Mesothelial cell of epicardium (in vitro differentiated cells): ENCODE data around the gene MAMDC2. TPM values are rescaled to one million over a fixed set of nuclear protein-coding genes. Genes with fewer than 3 reads are reported as not detected.

ENCODE experiments used
- DNase-seq, 2 experiments: peaks; one replicate each; pipeline ENCODE4 v3.0.0; 2021; ENCODE audit warnings: low spot score in 2 of 2; ENCODE audit not compliant: unreplicated experiment in 2 of 2
- H3K27ac Mint-ChIP-seq: 2 replicates; pipeline ENCODE4 v1.8.0; 2021; ENCODE audit warnings: mixed read lengths
- H3K27me3 Mint-ChIP-seq: 2 replicates; pipeline ENCODE4 v1.8.0; 2021; ENCODE audit warnings: low read depth, mixed read lengths
- H3K36me3 Mint-ChIP-seq: 2 replicates; pipeline ENCODE4 v1.8.0; 2021; ENCODE audit warnings: mixed read lengths
- H3K4me1 Mint-ChIP-seq: 2 replicates; pipeline ENCODE4 v1.8.0; 2021; ENCODE audit warnings: mixed read lengths
- H3K4me3 Mint-ChIP-seq: 2 replicates; pipeline ENCODE4 v1.8.0; 2021; ENCODE audit warnings: mild to moderate bottlenecking, moderate library complexity, mixed read lengths
- H3K9me3 Mint-ChIP-seq: 2 replicates; pipeline ENCODE4 v1.8.0; 2021; ENCODE audit warnings: mixed read lengths
- total RNA-seq: library from RNA; stranded (reverse); gene quantifications from 3 replicates; pipeline ENCODE4 v1.2.1, GENCODE V29; 2021
- TF ChIP-seq, protein P1 (sequence below): fragments of 200-600 bp; sonication (generic); IDR thresholded peaks from one replicate; pipeline ENCODE4 v1.5.0; 2021; ENCODE audit warnings: antibody characterized with exemption; ENCODE audit not compliant: unreplicated experiment

Gene MAMDC2
- total RNA-seq, 1 donor from 2014 or later, result 0.49 TPM

DNA sequence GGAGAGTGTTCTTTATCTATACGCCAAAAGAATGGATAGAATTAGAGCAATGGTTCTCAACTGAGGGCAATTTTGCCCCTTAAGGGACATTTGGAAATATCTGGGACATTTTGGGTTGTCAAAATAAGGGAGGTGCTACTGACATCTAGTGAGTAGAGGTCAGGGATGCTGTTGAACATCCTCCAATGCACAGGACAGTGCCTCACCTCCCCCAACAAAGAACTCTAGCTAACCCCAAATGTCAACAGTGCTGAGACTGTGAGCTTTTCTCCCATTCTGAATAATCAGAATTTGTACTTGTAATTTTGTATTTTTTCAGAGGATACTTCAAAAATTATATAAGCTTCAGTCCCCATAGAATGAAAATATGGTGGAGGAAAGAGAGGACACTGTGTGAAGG, 206.6 kb downstream of the MAMDC2 start:
- no peak overlapping the region for H3K4me3 Mint-ChIP-seq
- peaks cover 30% of the 10 kb centered on the region for H3K4me1 Mint-ChIP-seq
- peaks cover 7% of the 10 kb centered on the region for H3K36me3 Mint-ChIP-seq
- TF ChIP-seq, protein P1, sequence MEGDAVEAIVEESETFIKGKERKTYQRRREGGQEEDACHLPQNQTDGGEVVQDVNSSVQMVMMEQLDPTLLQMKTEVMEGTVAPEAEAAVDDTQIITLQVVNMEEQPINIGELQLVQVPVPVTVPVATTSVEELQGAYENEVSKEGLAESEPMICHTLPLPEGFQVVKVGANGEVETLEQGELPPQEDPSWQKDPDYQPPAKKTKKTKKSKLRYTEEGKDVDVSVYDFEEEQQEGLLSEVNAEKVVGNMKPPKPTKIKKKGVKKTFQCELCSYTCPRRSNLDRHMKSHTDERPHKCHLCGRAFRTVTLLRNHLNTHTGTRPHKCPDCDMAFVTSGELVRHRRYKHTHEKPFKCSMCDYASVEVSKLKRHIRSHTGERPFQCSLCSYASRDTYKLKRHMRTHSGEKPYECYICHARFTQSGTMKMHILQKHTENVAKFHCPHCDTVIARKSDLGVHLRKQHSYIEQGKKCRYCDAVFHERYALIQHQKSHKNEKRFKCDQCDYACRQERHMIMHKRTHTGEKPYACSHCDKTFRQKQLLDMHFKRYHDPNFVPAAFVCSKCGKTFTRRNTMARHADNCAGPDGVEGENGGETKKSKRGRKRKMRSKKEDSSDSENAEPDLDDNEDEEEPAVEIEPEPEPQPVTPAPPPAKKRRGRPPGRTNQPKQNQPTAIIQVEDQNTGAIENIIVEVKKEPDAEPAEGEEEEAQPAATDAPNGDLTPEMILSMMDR, result no peak
- no peaks in the 10 kb centered on the region for H3K9me3 Mint-ChIP-seq
- DNase-seq, result no peak
- no peaks in the 10 kb centered on the region for H3K27me3 Mint-ChIP-seq
- H3K27ac Mint-ChIP-seq, result no peak overlapping the region

DNA sequence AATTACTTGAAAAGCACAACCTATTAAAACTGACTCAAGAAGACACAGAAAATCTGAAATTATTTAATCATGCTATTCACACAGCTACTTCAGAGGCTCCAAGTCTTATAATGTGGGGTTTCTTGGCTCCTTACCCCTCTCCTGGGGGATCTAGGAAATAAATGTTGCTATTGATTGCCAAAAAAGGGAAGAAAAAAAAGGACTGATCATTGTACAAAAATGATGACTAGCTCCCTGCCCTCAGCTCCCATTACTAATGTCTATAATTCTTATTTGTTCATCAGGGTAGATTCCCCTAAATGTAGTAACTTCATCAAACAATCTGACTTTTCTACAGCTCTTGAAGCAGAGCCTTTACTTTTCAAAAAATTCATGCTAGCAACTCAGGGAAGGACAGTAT, 211.8 kb downstream of the MAMDC2 start:
- Mint-ChIP-seq H3K36me3 (no peaks in the 10 kb centered on the region), H3K27ac (peak overlapping the region; percentile 98), H3K4me1 (peaks cover 67% of the 10 kb centered on the region), H3K4me3 (peak overlapping the region; percentile 67), H3K9me3 (no peaks in the 10 kb centered on the region), H3K27me3 (no peaks in the 10 kb centered on the region)
- DNase-seq, result no peak
- TF ChIP-seq, protein P1, result no peak

DNA sequence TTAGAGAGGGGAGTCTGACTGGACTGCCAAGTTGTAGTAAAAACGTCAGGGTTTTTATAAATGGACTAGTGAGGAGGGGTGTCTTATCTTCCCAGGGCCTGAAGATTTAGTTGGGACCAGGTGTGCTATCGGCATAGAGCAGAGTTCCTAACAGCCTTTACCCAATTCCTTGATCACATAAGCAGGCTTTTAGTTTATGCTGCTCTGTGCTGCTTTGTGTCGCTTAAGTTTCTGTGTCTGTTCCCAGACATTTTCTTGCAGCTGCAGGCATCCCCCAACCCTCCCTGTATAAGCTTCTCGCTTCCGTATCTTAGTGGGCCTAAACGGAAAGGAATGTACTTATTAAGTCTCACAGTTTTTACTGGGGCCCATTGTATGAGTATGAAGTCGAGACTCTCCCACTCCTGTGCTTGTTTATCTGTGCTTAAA, 212.5 kb downstream of the MAMDC2 start:
- no peaks in the 10 kb centered on the region for H3K9me3 Mint-ChIP-seq
- H3K27ac Mint-ChIP-seq, result peak overlapping the region; percentile 98
- H3K4me3 Mint-ChIP-seq, result peak overlapping the region; percentile 67
- no peak for DNase-seq
- no peaks in the 10 kb centered on the region for H3K27me3 Mint-ChIP-seq
- TF ChIP-seq, protein P1, result no peak
- no peaks in the 10 kb centered on the region for H3K36me3 Mint-ChIP-seq
- H3K4me1 Mint-ChIP-seq, result peaks cover 72% of the 10 kb centered on the region

DNA sequence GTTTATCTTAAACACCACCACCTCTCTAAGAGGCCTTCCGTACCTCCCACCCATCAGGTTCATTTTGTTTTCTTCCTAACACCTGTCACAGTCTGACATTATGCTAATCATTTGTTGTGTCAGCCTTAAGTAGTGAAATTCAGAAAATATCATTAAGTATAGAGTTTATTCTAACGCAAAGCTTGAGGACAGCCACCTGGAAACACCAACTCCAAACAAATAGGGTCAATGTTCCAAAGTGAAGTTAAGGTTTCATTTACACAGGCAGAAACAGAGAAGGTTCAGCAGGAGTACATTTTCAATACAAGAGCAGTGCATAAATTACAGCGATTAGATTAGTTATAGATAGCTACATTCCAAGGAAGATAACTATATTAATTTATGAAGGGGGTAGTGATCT, 213.9 kb downstream of the MAMDC2 start:
- Mint-ChIP-seq H3K36me3 (peaks cover 11% of the 10 kb centered on the region), H3K27ac (peak overlapping the region; percentile 99), H3K27me3 (no peaks in the 10 kb centered on the region), H3K4me3 (peak overlapping the region; percentile 89), H3K9me3 (no peaks in the 10 kb centered on the region), H3K4me1 (peaks cover 84% of the 10 kb centered on the region)
- TF ChIP-seq, protein P1, result no peak
- DNase-seq, result no peak

DNA sequence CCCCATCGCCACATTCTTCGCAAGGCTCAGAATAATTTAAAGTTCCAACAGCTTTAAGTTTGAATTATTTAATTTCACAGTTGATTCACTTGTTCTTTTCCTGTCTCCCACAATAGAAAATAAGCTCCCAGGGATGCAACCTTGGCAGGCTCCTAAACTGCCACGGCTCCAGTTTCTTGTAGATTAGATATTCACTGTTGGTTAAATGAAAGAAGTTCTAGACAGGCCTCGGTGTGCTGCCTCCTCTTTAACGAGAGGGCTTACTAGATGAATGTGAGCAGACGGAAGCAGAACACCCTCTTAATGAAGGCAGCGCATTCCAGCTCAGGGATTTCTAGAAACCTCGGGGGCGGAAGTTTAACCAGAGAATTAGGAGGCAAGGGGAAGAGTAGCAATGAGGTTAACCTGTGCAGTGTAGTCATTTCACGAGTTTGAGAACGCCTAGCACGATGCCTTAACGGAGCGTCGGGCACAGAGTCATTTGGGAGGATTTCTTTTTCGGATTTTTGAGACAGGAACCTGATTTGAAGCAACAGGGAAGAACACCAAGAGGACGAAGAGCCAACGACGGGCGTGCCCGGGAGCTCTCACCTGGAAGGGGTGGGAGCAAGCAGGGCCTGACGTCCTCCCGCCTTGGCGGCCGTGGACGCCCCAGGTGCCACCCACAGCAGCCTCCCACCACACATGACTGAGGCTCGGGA, 214.5 kb downstream of the MAMDC2 start:
- Mint-ChIP-seq H3K4me3 (peak overlapping the region; percentile 89), H3K27ac (peak overlapping the region; percentile 99), H3K27me3 (no peaks in the 10 kb centered on the region), H3K4me1 (peaks cover 84% of the 10 kb centered on the region), H3K9me3 (no peaks in the 10 kb centered on the region), H3K36me3 (peaks cover 11% of the 10 kb centered on the region)
- TF ChIP-seq, protein P1, result no peak
- DNase-seq, result peak in 1 of 2 experiments; percentile 44
